Measurements from ENCODE around the gene SLCO4A1. TPM values are rescaled to one million over a fixed set of nuclear protein-coding genes. Genes with fewer than 3 reads are reported as not detected.

Gene SLCO4A1
- total RNA-seq, 1 donor from 2014 or later = 45.9 TPM

GRCh38 chr20:62603021-62603906, 39.0 kb upstream of the SLCO4A1 start:
- intact Hi-C loops (cut with DNase I) = no loop called here
- peaks cover 37% of the 10 kb centered on the region for H3K4me1 ChIP-seq
- H3K36me3 ChIP-seq = no peaks in the 10 kb centered on the region
- H3K27ac ChIP-seq = peak overlapping the region; percentile 15
- no peak overlapping the region for H3K4me3 ChIP-seq
- TF ChIP-seq POLR2AphosphoS5 (IDR thresholded peaks at IDR 0.05; ENCODE audit: insufficient read depth in 1 of 2, low read depth in 1 of 2) (peak in 1 of 2 donors; percentile 24), POLR2A (IDR thresholded peaks at IDR 0.05) (no peak)
- no peak for DNase-seq (ENCODE audit: extremely low spot score in 2 of 2)
- H3K9me3 ChIP-seq = no peaks in the 10 kb centered on the region
- H3K27me3 ChIP-seq = peaks cover 3% of the 10 kb centered on the region

GRCh38 chr20:62603907-62604785, 38.2 kb upstream of the SLCO4A1 start:
- peaks cover 3% of the 10 kb centered on the region for H3K27me3 ChIP-seq
- peaks cover 37% of the 10 kb centered on the region for H3K4me1 ChIP-seq
- H3K27ac ChIP-seq = no peak overlapping the region
- H3K9me3 ChIP-seq = no peaks in the 10 kb centered on the region
- TF ChIP-seq POLR2A (IDR thresholded peaks at IDR 0.05) (no peak), POLR2AphosphoS5 (IDR thresholded peaks at IDR 0.05; ENCODE audit: insufficient read depth in 1 of 2, low read depth in 1 of 2) (no peak), CTCF (IDR thresholded peaks at IDR 0.05) (no peak)
- no peak for DNase-seq (ENCODE audit: extremely low spot score in 2 of 2)
- no peaks in the 10 kb centered on the region for H3K36me3 ChIP-seq
- no peak overlapping the region for H3K4me3 ChIP-seq
- intact Hi-C loops (cut with DNase I) = no loop called here

GRCh38 chr20:62604796-62605195, 37.5 kb upstream of the SLCO4A1 start:
- DNase-seq (ENCODE audit: extremely low spot score in 2 of 2) = no peak
- Histone ChIP-seq H3K4me1 (peaks cover 37% of the 10 kb centered on the region), H3K4me3 (no peak overlapping the region), H3K27me3 (no peaks in the 10 kb centered on the region), H3K27ac (no peak overlapping the region), H3K36me3 (no peaks in the 10 kb centered on the region), H3K9me3 (no peaks in the 10 kb centered on the region)
- TF ChIP-seq POLR2AphosphoS5 (IDR thresholded peaks at IDR 0.05; ENCODE audit: insufficient read depth in 1 of 2, low read depth in 1 of 2) = no peak
- no peak for TF ChIP-seq POLR2A (IDR thresholded peaks at IDR 0.05)
- no peak for TF ChIP-seq CTCF (IDR thresholded peaks at IDR 0.05)
- intact Hi-C loops (cut with DNase I) = no loop called here

- Histone ChIP-seq H3K27me3 (no peaks in the 10 kb centered on the region), H3K4me3 (no peak overlapping the region), H3K9me3 (no peaks in the 10 kb centered on the region), H3K4me1 (peaks cover 37% of the 10 kb centered on the region), H3K36me3 (no peaks in the 10 kb centered on the region), H3K27ac (no peak overlapping the region)
- DNase-seq (ENCODE audit: extremely low spot score in 2 of 2) = no peak
- intact Hi-C loops (cut with DNase I) = no loop called here
- TF ChIP-seq POLR2AphosphoS5 (IDR thresholded peaks at IDR 0.05; ENCODE audit: insufficient read depth in 1 of 2, low read depth in 1 of 2) = no peak
These were observed 36.9 kb upstream of the SLCO4A1 start for GRCh38 chr20:62605236-62605943.

- DNase-seq (ENCODE audit: extremely low spot score in 2 of 2) = no peak
- no peaks in the 10 kb centered on the region for H3K27me3 ChIP-seq
- H3K4me1 ChIP-seq = peaks cover 37% of the 10 kb centered on the region
- no peak overlapping the region for H3K4me3 ChIP-seq
- intact Hi-C loops (cut with DNase I) = no loop called here
- H3K27ac ChIP-seq = no peak overlapping the region
- no peaks in the 10 kb centered on the region for H3K9me3 ChIP-seq
- TF ChIP-seq POLR2A (IDR thresholded peaks at IDR 0.05) = no peak
- no peak for TF ChIP-seq POLR2AphosphoS5 (IDR thresholded peaks at IDR 0.05; ENCODE audit: insufficient read depth in 1 of 2, low read depth in 1 of 2)
- TF ChIP-seq CTCF (IDR thresholded peaks at IDR 0.05) = no peak
- H3K36me3 ChIP-seq = no peaks in the 10 kb centered on the region
These were observed 36.3 kb upstream of the SLCO4A1 start for GRCh38 chr20:62606016-62606415.

Data from vagina (tissue), 2 donors.